ENCODE data around the gene TACC2. TPM values are rescaled to one million over a fixed set of nuclear protein-coding genes. Genes with fewer than 3 reads are reported as not detected.

Gene TACC2
- total and polyA plus RNA-seq, 2 experiments from 2014 or later, result 30.8 to 35.9 TPM

- TF ChIP-seq EZH2phosphoT487 (IDR thresholded peaks at IDR 0.05; ENCODE audit: unreplicated experiment) (no peak), NANOG (IDR thresholded peaks at IDR 0.05; ENCODE audit: borderline replicate concordance) (no peak), ZNF114 (CRISPR knock-in tag; IDR thresholded peaks at IDR 0.05) (no peak), ETS1 (IDR thresholded peaks at IDR 0.05) (no peak)
Observed at GRCh38 chr10:122207596-122207995, 218.6 kb downstream of the TACC2 start (continued).

- DNase-seq (ENCODE audit: low spot score) (no peak), ATAC-seq (no peak)
- Histone ChIP-seq H3K79me2 (replicated peaks; ENCODE audit: insufficient read depth) (peaks cover 30% of the 10 kb centered on the region), H3K27ac (ENCODE audit: low read depth) (no peak overlapping the region), H3K4me3 (no peak overlapping the region), H3K4me2 (no peak overlapping the region), H3K9me2 (ENCODE audit: insufficient read depth) (no peaks in the 10 kb centered on the region), H4K20me1 (replicated peaks; ENCODE audit: insufficient read depth) (peaks cover 4% of the 10 kb centered on the region), H2AFZ (no peak overlapping the region), H3K4me1 (ENCODE audit: insufficient read depth) (peaks cover 4% of the 10 kb centered on the region; the same call in 1 of the 2 replicates), H3K27me3 (ENCODE audit: insufficient read depth) (no peaks in the 10 kb centered on the region), H3F3A (replicated peaks; ENCODE audit: low read depth) (no peaks in the 10 kb centered on the region), H3K36me3 (ENCODE audit: insufficient read depth) (peaks cover 3% of the 10 kb centered on the region; the same call in 1 of the 2 replicates)
- TF ChIP-seq, protein P1, sequence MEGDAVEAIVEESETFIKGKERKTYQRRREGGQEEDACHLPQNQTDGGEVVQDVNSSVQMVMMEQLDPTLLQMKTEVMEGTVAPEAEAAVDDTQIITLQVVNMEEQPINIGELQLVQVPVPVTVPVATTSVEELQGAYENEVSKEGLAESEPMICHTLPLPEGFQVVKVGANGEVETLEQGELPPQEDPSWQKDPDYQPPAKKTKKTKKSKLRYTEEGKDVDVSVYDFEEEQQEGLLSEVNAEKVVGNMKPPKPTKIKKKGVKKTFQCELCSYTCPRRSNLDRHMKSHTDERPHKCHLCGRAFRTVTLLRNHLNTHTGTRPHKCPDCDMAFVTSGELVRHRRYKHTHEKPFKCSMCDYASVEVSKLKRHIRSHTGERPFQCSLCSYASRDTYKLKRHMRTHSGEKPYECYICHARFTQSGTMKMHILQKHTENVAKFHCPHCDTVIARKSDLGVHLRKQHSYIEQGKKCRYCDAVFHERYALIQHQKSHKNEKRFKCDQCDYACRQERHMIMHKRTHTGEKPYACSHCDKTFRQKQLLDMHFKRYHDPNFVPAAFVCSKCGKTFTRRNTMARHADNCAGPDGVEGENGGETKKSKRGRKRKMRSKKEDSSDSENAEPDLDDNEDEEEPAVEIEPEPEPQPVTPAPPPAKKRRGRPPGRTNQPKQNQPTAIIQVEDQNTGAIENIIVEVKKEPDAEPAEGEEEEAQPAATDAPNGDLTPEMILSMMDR (conservative IDR thresholded peaks at IDR 0.05; ENCODE audit: low read depth in 2 of 2), result no peak
- TF ChIP-seq STAT1 (IDR thresholded peaks at IDR 0.05; ENCODE audit: unreplicated experiment) (no peak), ZNF462 (CRISPR knock-in tag; IDR thresholded peaks at IDR 0.05) (no peak), ZNF114 (CRISPR knock-in tag; IDR thresholded peaks at IDR 0.05) (no peak), CREB1 (CRISPR knock-in tag; IDR thresholded peaks at IDR 0.05; ENCODE audit: low read depth) (no peak), POLR2AphosphoS5 (IDR thresholded peaks at IDR 0.05; ENCODE audit: low read depth) (no peak), EZH2 (IDR thresholded peaks at IDR 0.05; ENCODE audit: low read depth, unreplicated experiment) (no peak)
- TF ChIP-seq, protein P2, sequence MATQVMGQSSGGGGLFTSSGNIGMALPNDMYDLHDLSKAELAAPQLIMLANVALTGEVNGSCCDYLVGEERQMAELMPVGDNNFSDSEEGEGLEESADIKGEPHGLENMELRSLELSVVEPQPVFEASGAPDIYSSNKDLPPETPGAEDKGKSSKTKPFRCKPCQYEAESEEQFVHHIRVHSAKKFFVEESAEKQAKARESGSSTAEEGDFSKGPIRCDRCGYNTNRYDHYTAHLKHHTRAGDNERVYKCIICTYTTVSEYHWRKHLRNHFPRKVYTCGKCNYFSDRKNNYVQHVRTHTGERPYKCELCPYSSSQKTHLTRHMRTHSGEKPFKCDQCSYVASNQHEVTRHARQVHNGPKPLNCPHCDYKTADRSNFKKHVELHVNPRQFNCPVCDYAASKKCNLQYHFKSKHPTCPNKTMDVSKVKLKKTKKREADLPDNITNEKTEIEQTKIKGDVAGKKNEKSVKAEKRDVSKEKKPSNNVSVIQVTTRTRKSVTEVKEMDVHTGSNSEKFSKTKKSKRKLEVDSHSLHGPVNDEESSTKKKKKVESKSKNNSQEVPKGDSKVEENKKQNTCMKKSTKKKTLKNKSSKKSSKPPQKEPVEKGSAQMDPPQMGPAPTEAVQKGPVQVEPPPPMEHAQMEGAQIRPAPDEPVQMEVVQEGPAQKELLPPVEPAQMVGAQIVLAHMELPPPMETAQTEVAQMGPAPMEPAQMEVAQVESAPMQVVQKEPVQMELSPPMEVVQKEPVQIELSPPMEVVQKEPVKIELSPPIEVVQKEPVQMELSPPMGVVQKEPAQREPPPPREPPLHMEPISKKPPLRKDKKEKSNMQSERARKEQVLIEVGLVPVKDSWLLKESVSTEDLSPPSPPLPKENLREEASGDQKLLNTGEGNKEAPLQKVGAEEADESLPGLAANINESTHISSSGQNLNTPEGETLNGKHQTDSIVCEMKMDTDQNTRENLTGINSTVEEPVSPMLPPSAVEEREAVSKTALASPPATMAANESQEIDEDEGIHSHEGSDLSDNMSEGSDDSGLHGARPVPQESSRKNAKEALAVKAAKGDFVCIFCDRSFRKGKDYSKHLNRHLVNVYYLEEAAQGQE (IDR thresholded peaks at IDR 0.05; ENCODE audit: unreplicated experiment), result no peak
- H3K27ac Mint-ChIP-seq, result 0 out of 2 replicates have a peak overlapping the region, but pooled peaks have one; percentile 43
- no peaks in the 10 kb centered on the region for H3K9me3 Mint-ChIP-seq
- peaks cover 6% of the 10 kb centered on the region for H3K27me3 Mint-ChIP-seq (ENCODE audit: insufficient read depth, low read depth, poor library complexity)
- H3K4me1 Mint-ChIP-seq, result peaks cover 19% of the 10 kb centered on the region
- H3K36me3 Mint-ChIP-seq (ENCODE audit: low read depth), result peaks cover 53% of the 10 kb centered on the region
- no peak overlapping the region for H3K4me3 Mint-ChIP-seq
Observed at GRCh38 chr10:122208571-122209430, 219.8 kb downstream of the TACC2 start.
